ENCODE measurements around the gene HOXC13. TPM values are rescaled to one million over a fixed set of nuclear protein-coding genes. Genes with fewer than 3 reads are reported as not detected.

The HOXC13 gene
- total RNA-seq, 1 donor from 2014 or later = not detected

- no peak for TF ChIP-seq CTCF (IDR thresholded peaks at IDR 0.05)
- Mint-ChIP-seq H3K9me3 (ENCODE audit: unreplicated experiment) (no peaks in the 10 kb centered on the region), H3K27ac (ENCODE audit: unreplicated experiment) (no peak overlapping the region), H3K36me3 (ENCODE audit: unreplicated experiment) (no peaks in the 10 kb centered on the region), H3K4me3 (ENCODE audit: unreplicated experiment) (no peak overlapping the region), H3K4me1 (ENCODE audit: unreplicated experiment) (no peaks in the 10 kb centered on the region), H3K27me3 (ENCODE audit: unreplicated experiment) (peaks cover 95% of the 10 kb centered on the region)
- DNase-seq (ENCODE audit: extremely low spot score, unreplicated experiment) = no peak
Observed at GRCh38 chr12:53944907-53945847, 6.5 kb downstream of the HOXC13 start.

GRCh38 chr12:53947743-53948142, 9.1 kb downstream of the HOXC13 start:
- no peak for DNase-seq (ENCODE audit: extremely low spot score, unreplicated experiment)
- no peak for TF ChIP-seq CTCF (IDR thresholded peaks at IDR 0.05)
- peaks cover 2% of the 10 kb centered on the region for H3K4me1 Mint-ChIP-seq (ENCODE audit: unreplicated experiment)
- H3K27me3 Mint-ChIP-seq (ENCODE audit: unreplicated experiment) = peaks cover 96% of the 10 kb centered on the region
- H3K36me3 Mint-ChIP-seq (ENCODE audit: unreplicated experiment) = no peaks in the 10 kb centered on the region
- no peaks in the 10 kb centered on the region for H3K9me3 Mint-ChIP-seq (ENCODE audit: unreplicated experiment)
- H3K4me3 Mint-ChIP-seq (ENCODE audit: unreplicated experiment) = no peak overlapping the region
- H3K27ac Mint-ChIP-seq (ENCODE audit: unreplicated experiment) = no peak overlapping the region

GRCh38 chr12:53948650-53949593, 10.3 kb downstream of the HOXC13 start:
- DNase-seq (ENCODE audit: extremely low spot score, unreplicated experiment) = no peak

GRCh38 chr12:53949631-53950436, 11.2 kb downstream of the HOXC13 start:
- Mint-ChIP-seq H3K36me3 (ENCODE audit: unreplicated experiment) (no peaks in the 10 kb centered on the region), H3K27me3 (ENCODE audit: unreplicated experiment) (peaks cover 96% of the 10 kb centered on the region), H3K4me1 (ENCODE audit: unreplicated experiment) (peaks cover 8% of the 10 kb centered on the region), H3K9me3 (ENCODE audit: unreplicated experiment) (no peaks in the 10 kb centered on the region), H3K4me3 (ENCODE audit: unreplicated experiment) (no peak overlapping the region), H3K27ac (ENCODE audit: unreplicated experiment) (no peak overlapping the region)
- DNase-seq (ENCODE audit: extremely low spot score, unreplicated experiment) = no peak
- no peak for TF ChIP-seq CTCF (IDR thresholded peaks at IDR 0.05)

More at GRCh38 chr12:53948650-53949593, 10.3 kb downstream of the HOXC13 start:
- H3K4me1 Mint-ChIP-seq (ENCODE audit: unreplicated experiment) = peaks cover 8% of the 10 kb centered on the region
- no peak overlapping the region for H3K27ac Mint-ChIP-seq (ENCODE audit: unreplicated experiment)
- no peaks in the 10 kb centered on the region for H3K36me3 Mint-ChIP-seq (ENCODE audit: unreplicated experiment)
- H3K9me3 Mint-ChIP-seq (ENCODE audit: unreplicated experiment) = no peaks in the 10 kb centered on the region
- no peak overlapping the region for H3K4me3 Mint-ChIP-seq (ENCODE audit: unreplicated experiment)
- peaks cover 96% of the 10 kb centered on the region for H3K27me3 Mint-ChIP-seq (ENCODE audit: unreplicated experiment)
- TF ChIP-seq CTCF (IDR thresholded peaks at IDR 0.05) = no peak

Measured in osteocyte (in vitro differentiated cells).